GM19023 (cell line): ENCODE results near the gene TLR4.

Source experiments
- ATAC-seq: cut with Tn5 transposase; IDR thresholded peaks from one replicate; pipeline ENCODE4 v1.9.1; 2021; ENCODE audit warnings: mild to moderate bottlenecking, moderate library complexity; ENCODE audit not compliant: unreplicated experiment

The TLR4 gene

GRCh38 chr9:117709936-117710335 lies 5.7 kb downstream of the TLR4 start:
- ATAC-seq: no peak

DNA sequence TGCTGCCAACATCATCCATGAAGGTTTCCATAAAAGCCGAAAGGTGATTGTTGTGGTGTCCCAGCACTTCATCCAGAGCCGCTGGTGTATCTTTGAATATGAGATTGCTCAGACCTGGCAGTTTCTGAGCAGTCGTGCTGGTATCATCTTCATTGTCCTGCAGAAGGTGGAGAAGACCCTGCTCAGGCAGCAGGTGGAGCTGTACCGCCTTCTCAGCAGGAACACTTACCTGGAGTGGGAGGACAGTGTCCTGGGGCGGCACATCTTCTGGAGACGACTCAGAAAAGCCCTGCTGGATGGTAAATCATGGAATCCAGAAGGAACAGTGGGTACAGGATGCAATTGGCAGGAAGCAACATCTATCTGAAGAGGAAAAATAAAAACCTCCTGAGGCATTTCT lies 10.1 kb downstream of the TLR4 start:
- ATAC-seq: no peak

- ATAC-seq: no peak
Measured at GRCh38 chr9:117715411-117715989, 11.3 kb downstream of the TLR4 start.

GRCh38 chr9:117718085-117718484 lies 13.9 kb downstream of the TLR4 start:
- ATAC-seq: peak; percentile 96

DNA sequence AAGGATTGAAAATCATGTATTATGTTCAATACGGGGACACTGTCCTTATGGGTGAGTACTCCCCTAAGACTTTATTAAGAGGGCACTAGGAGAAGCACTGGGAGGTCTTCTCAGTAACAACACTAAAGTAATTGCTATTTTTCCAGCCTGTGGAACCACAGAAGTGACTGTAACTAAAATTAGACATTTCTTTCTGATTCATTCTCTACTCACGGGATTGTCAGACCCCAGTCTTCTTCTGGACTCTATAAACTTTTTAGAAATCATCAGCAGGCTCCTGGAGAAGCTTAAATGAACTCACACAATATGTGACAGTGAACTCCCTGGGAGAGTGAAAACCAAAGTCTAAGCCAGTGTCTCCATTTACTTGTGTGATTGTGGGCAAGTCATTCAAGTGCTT lies 14.5 kb downstream of the TLR4 start:
- ATAC-seq: no peak

DNA sequence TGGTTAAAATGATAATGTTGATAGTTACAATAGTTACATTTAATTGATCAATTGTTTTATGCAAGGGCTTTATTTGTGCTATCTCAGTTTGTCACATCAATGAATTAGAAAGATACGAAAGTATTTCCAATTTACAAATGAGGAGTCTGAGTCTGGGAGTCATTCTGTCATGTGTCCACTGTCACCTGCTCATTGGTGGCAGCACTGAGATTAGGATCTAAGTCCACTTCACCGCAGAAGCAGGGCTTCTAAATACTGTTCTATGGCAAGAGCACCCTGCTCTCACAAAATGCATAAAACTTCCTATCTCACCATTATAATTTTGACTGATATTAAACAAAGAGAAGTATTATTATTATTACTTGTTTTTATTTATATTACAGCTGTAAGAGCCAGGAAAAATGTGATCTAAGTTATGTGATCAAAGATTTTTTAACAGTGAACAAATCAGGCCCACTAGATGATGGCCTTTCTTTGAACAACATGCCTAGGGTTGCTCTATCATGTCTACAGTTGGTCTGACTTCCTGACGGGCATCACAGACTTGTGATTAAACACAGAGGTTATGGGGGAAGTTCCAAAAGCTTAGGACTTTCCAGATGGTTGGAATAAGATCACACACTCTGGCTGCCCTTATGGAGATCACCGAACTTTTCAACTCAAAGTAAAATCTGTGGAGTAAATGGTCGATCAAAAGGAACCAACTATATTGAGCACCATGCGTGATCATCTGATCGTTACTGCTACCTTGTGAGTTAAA lies 15.1 kb downstream of the TLR4 start:
- no peak for ATAC-seq

DNA sequence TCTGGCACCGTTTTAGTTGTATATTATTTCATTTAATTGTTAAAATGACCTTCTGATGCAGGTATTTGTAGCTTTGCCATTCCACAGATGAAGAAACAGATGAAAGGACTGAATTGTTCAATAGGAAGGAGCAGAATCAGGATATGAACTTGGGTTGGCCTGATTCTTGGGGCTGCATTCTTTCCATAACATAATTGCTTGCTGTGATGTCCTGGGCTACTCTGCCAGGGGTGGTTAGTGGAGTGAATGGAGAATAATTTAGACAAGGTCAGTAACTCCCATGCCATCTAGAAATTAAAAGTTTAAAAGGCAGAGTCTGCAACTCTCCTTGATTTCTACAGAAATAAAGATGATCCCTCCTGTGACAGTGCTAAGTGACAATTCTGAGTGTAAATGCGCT lies 15.9 kb downstream of the TLR4 start:
- ATAC-seq: no peak

DNA sequence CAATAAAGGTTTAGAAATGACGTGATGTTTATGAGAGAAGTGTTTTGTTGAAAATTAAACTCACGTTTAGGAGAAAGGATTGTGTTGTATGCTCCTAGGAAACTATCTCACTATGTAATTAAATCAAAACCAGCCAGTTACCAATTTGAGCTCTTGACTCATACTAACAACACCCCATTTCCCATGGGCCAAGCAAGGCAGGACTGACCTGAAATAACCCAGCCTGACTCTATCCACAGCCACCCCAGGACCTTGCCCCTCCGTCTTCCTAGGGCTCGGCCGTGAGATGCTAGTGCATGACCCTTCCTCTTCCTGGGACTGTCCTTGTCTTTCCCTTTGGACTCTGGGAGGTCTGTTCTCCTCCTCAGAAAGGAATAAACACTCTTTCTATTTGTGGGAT lies 16.4 kb downstream of the TLR4 start:
- ATAC-seq: no peak

GRCh38 chr9:117720987-117721386 lies 16.8 kb downstream of the TLR4 start:
- ATAC-seq: no peak

- no peak for ATAC-seq
Measured at GRCh38 chr9:117722108-117722761, 18.0 kb downstream of the TLR4 start.

- no peak for ATAC-seq
Measured at GRCh38 chr9:117723986-117724625, 19.9 kb downstream of the TLR4 start.

DNA sequence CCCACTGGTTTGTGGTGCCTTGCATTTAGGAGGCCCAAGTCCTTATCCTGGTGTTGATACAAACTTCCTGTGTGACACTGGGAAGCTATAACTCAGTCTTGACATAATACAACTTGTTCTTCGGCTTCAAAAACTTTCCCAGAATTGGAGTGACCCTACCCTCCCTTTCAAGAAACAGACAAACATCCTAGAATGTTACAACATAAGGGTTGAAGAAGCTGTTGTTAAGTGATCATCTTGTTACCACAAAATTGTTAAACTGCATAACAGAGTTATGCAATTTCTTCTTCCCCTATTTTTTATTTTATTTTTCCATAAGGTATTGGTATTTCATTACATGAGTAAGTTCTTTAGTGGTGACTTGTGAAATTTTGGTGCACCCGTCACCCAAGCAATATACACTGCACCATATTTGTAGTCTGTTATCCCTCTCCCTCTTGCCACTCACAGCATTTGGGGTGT lies 21.3 kb downstream of the TLR4 start:
- ATAC-seq: no peak

DNA sequence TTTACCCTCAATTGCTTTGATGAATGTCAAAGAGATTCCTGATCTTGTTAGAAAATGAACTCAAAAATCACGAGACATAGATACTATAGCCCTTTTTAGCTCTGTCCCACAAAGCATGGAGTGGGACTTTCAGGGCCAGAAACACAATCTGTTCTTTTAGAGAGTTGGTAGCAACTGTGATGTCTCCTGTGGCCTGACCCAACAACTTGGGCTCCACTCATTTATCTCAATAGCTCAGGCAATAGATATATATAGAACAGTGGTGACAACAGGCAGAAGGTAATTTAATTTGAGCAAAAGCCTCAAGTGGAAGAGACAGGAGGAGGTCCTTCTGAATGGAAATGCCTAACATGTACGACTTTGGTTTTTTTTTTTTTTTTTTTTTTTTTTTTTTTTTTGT lies 25.2 kb downstream of the TLR4 start:
- no peak for ATAC-seq

DNA sequence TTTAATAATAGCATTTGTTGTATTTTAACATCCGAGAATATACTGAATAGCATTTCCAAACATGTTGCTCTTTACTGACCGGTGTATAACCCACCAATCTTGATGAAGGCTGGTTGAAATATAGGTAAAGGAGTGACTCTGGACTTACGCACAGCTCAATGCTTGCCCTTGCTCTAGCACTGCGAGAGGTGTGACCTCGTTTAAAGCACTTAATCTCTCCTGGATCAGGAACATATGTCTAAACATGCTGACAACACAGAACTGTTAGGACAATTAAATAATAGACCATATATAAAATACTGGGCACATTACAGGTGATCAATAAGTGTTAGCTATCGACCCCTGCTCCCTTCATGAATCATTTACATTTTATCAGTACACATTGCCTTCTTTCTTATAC lies 28.3 kb downstream of the TLR4 start:
- no peak for ATAC-seq

- no peak for ATAC-seq
Measured at GRCh38 chr9:117733465-117733864, 29.3 kb downstream of the TLR4 start.

DNA sequence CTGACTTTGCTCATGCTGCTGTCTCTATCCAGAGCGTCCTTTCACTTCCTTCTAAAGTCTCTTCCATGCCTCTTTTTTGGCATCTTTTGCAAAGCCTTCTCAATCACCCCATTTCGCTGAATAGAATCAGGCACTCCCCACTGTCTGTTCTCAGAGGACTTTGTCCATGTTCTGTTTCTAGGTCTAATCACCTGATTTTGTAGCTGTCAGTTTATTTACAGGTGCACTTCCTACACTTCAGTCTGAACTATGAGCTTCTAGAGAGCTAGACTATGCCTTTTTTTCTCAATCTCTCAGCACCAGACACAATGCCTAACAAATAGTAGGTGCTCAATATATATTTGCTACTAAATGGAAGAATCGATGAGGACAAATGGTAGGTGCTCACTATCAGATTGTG lies 29.9 kb downstream of the TLR4 start:
- no peak for ATAC-seq

DNA sequence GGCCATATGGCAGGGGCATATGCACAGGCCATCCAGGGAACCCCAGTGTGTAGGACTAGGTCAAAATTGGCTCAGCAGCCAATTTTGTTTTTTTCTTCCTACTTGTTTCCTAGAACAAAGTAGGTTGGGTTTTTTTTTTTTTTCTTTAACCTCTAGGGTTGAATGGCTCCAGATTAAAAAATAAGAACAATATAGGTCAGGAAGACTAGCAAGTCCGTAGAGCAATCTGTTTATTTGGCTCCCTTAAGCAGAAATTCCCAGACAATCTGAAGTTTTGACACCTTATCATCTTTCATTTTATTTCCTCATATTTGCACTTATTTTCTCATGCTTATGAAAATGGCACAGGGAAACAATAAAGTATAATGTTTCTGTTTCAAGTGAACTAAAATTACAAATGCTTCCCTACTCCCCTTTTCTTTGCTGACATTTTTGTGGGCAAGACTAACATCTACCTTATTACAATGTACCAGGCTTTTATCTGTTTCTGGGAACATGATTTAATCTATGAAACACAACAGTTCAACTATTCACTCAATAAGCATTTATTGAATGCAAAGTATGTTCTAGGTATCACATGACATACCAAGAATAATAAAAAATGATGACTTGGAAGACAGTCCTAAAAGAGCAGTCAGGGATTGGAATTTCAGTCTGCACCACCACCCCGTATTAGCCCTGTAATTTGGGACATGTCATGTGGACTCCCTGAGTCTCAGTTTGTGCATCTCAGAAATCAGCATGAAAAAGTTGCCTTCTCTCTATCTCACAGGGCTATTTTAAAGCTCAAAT lies 30.5 kb downstream of the TLR4 start:
- ATAC-seq: no peak

DNA sequence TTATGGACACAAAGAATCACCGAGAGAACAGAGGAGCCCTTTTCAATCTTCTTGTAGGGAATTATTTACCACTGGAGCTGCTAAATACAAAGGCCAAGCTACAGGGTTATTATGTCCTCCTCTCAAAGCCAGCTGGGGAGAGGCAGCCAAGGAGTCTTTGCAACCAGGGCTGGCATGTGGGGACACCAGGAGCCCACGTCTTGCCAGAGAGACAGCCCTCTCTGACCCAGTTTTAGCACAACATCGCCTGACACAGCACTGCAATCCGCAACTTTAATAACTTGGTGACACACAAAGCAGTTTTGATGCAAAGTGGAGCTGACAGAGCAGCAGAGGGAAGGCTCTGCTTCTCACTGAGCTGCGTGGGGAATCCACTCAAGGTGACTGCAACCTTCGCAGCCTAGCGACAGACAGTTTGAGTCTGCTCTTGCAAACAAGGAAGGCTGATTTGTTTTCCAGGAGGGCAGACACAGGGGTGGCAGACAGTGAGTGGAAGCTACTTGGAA lies 33.6 kb downstream of the TLR4 start:
- ATAC-seq: no peak

- ATAC-seq: no peak
Measured at GRCh38 chr9:117739206-117739605, 35.0 kb downstream of the TLR4 start.

- ATAC-seq: no peak
Measured at GRCh38 chr9:117739624-117740347, 35.6 kb downstream of the TLR4 start.
